OCI-LY3 (cell line): Measurements from ENCODE around the gene SULT1A3.
"Not testable (repeated sequence)": the region's sequence is repeated elsewhere in the genome, so short reads cannot be mapped to it uniquely, and the experiment has no call there.

Experiments used
- EZH2phosphoT487 ChIP-seq: fragments of 200-600 bp; shearing (Covaris generic); IDR thresholded peaks from 2 replicates; pipeline ENCODE4 v1.6.1; 2018; ENCODE audit warnings: antibody characterized with exemption, mixed run types, low read depth
- TF ChIP-seq, protein P1 (sequence below): fragments of 200-600, 300-600 bp; sonication (generic); IDR thresholded peaks from 2 replicates; pipeline ENCODE4 v1.5.1; 2014; ENCODE audit warnings: antibody characterized with exemption, low read length, low read depth

DNA sequence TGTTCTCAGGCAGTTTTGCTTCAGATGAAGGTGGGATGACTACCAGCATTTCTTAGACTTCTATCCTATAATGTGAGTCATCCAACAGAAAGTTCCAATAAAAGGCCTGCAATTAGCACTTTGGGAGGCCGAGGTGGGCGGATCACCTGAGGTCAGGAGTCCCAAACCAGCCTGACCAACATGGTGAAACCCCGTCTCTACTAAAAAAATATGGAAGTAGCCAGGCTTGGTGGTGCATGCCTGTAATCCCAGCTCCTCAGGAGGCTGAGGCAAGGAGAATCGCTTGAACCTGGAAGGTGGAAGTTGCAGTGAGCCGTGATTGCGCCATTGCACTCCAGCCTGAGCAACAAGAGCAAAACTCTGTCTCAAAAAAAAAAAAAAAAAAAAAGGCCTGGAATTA, 22.2 kb upstream of the SULT1A3 start:
- TF ChIP-seq, protein P1, sequence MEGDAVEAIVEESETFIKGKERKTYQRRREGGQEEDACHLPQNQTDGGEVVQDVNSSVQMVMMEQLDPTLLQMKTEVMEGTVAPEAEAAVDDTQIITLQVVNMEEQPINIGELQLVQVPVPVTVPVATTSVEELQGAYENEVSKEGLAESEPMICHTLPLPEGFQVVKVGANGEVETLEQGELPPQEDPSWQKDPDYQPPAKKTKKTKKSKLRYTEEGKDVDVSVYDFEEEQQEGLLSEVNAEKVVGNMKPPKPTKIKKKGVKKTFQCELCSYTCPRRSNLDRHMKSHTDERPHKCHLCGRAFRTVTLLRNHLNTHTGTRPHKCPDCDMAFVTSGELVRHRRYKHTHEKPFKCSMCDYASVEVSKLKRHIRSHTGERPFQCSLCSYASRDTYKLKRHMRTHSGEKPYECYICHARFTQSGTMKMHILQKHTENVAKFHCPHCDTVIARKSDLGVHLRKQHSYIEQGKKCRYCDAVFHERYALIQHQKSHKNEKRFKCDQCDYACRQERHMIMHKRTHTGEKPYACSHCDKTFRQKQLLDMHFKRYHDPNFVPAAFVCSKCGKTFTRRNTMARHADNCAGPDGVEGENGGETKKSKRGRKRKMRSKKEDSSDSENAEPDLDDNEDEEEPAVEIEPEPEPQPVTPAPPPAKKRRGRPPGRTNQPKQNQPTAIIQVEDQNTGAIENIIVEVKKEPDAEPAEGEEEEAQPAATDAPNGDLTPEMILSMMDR, result not testable (repeated sequence)
- TF ChIP-seq EZH2phosphoT487, result not testable (repeated sequence)
